Mesenchymal stem cell (in vitro differentiated cells and primary cell): ENCODE data around the gene TRIP6.

Source experiments
- DNase-seq: peaks from one replicate; pipeline ENCODE4 v3.0.0-alpha.2; 2013
- H2AFZ ChIP-seq: one replicate; pipeline ENCODE4 v1.6.1; 2013; ENCODE audit warnings: low read depth, mild to moderate bottlenecking, control low read depth, inconsistent platforms, low read length, moderate library complexity
- H2AK5ac ChIP-seq: 2 replicates; pipeline ENCODE4 v1.6.1; 2013; ENCODE audit warnings: low read length, moderate library complexity, mild to moderate bottlenecking, inconsistent platforms; ENCODE audit not compliant: severe bottlenecking
- H2BK120ac ChIP-seq: one replicate; pipeline ENCODE4 v1.6.1; 2013; ENCODE audit warnings: low read depth, mild to moderate bottlenecking, inconsistent platforms, low read length, moderate library complexity
- H2BK12ac ChIP-seq, 2 experiments: one replicate each; pipeline ENCODE4 v1.6.1; 2013; ENCODE audit warnings: inconsistent platforms in 2 of 2, low read length in 2 of 2, mild to moderate bottlenecking in 2 of 2, moderate library complexity in 2 of 2, control low read depth in 1 of 2
- H2BK15ac ChIP-seq: one replicate; pipeline ENCODE4 v1.6.1; 2013; ENCODE audit warnings: mild to moderate bottlenecking, low read depth, inconsistent platforms; ENCODE audit not compliant: poor library complexity, severe bottlenecking
- H2BK5ac ChIP-seq: 2 replicates; pipeline ENCODE4 v1.6.1; 2013; ENCODE audit warnings: low read depth, mild to moderate bottlenecking, low read length, control low read depth, inconsistent platforms; ENCODE audit not compliant: poor library complexity, severe bottlenecking
- H3K14ac ChIP-seq, 2 experiments: one replicate each; pipeline ENCODE4 v1.6.1; 2013; ENCODE audit warnings: inconsistent platforms in 2 of 2, low read length in 2 of 2, control low read depth in 1 of 2, mild to moderate bottlenecking in 1 of 2, moderate library complexity in 1 of 2
- H3K18ac ChIP-seq, 2 experiments: one replicate each; pipeline ENCODE4 v1.6.1; 2013; ENCODE audit warnings: inconsistent platforms in 2 of 2, low read length in 2 of 2, control low read depth in 1 of 2, low read depth in 1 of 2, mild to moderate bottlenecking in 1 of 2
- H3K23ac ChIP-seq, 2 experiments: one replicate each; pipeline ENCODE4 v1.6.1; 2013; ENCODE audit warnings: inconsistent platforms in 2 of 2, low read length in 2 of 2, mild to moderate bottlenecking in 2 of 2, moderate library complexity in 2 of 2, control low read depth in 1 of 2
- H3K27ac ChIP-seq: 2 replicates; pipeline ENCODE4 v1.5.1; 2013; ENCODE audit warnings: mild to moderate bottlenecking, moderate library complexity, low read length, control low read depth, inconsistent platforms; ENCODE audit not compliant: poor library complexity, severe bottlenecking
- H3K27me3 ChIP-seq, 2 experiments: 2 replicates each; pipeline versions ENCODE4 v1.6.1 to v1.7.0; 2013; ENCODE audit warnings: low read length in 2 of 2, mild to moderate bottlenecking in 2 of 2, moderate library complexity in 2 of 2, control low read depth in 1 of 2, inconsistent platforms in 1 of 2; ENCODE audit not compliant: control insufficient read depth in 1 of 2, insufficient read depth in 1 of 2
- H3K36me3 ChIP-seq, 2 experiments: 2 replicates each; pipeline versions ENCODE4 v1.6.1 to v1.7.0; 2013; ENCODE audit warnings: low read length in 2 of 2, control low read depth in 1 of 2, inconsistent platforms in 1 of 2, low read depth in 1 of 2, mild to moderate bottlenecking in 1 of 2; ENCODE audit not compliant: insufficient read depth in 2 of 2, control insufficient read depth in 1 of 2
- H3K4ac ChIP-seq, 2 experiments: one replicate each; pipeline ENCODE4 v1.6.1; 2013; ENCODE audit warnings: inconsistent platforms in 2 of 2, low read length in 2 of 2, mild to moderate bottlenecking in 2 of 2, moderate library complexity in 2 of 2, control low read depth in 1 of 2, low read depth in 1 of 2
- H3K4me1 ChIP-seq: 2 replicates; pipeline ENCODE4 v1.6.1; 2013; ENCODE audit warnings: low read depth, low read length, control low read depth; ENCODE audit not compliant: control insufficient read depth, insufficient read depth
- H3K4me2 ChIP-seq: 2 replicates; pipeline ENCODE4 v1.6.1; 2013; ENCODE audit warnings: low read length, mild to moderate bottlenecking, inconsistent platforms; ENCODE audit not compliant: poor library complexity, severe bottlenecking
- H3K4me3 ChIP-seq, 2 experiments: 2 replicates each; pipeline versions ENCODE4 v1.5.1 to v1.7.0; 2013; ENCODE audit warnings: low read length in 2 of 2, mild to moderate bottlenecking in 2 of 2, control low read depth in 1 of 2, low read depth in 1 of 2; ENCODE audit not compliant: insufficient read depth in 1 of 2
- H3K79me1 ChIP-seq: replicated peaks from 2 replicates; pipeline ENCODE4 v1.6.1; 2013; ENCODE audit warnings: mild to moderate bottlenecking, control low read depth, low read length, inconsistent platforms; ENCODE audit not compliant: poor library complexity, severe bottlenecking
- H3K9ac ChIP-seq: 2 replicates; pipeline ENCODE4 v1.7.0; 2013; ENCODE audit warnings: mild to moderate bottlenecking, low read length, moderate library complexity
- H3K9me3 ChIP-seq: 2 replicates; pipeline ENCODE4 v1.7.0; 2013; ENCODE audit warnings: mild to moderate bottlenecking, low read length; ENCODE audit not compliant: control insufficient read depth
- H4K8ac ChIP-seq: one replicate; pipeline ENCODE4 v1.6.1; 2013; ENCODE audit warnings: inconsistent platforms, mild to moderate bottlenecking, low read length, moderate library complexity
- H4K91ac ChIP-seq: one replicate; pipeline ENCODE4 v1.6.1; 2013; ENCODE audit warnings: mild to moderate bottlenecking, low read length, inconsistent platforms
- WGBS: methylation state at CpG from one replicate; pipeline ENCODE4 v1.1.7; 2013; ENCODE audit warnings: mixed read lengths; 5-methylcytosine and 5-hydroxymethylcytosine counted together

Gene TRIP6

GRCh38 chr7:100900978-100901377 lies 33.8 kb downstream of the TRIP6 start:
- Histone ChIP-seq H3K27me3 (peaks cover 39 to 44% of the 10 kb centered on the region in 2 experiments), H3K4ac (no peak overlapping the region), H2AFZ (no peak overlapping the region), H4K91ac (no peak overlapping the region), H3K9me3 (no peaks in the 10 kb centered on the region), H2BK120ac (no peak overlapping the region), H3K14ac (no peak overlapping the region), H3K4me1 (peaks cover 13% of the 10 kb centered on the region), H2BK15ac (no peak overlapping the region), H3K4me2 (no peak overlapping the region), H2BK5ac (no peak overlapping the region), H3K23ac (no peak overlapping the region), H3K18ac (no peak overlapping the region), H3K9ac (no peak overlapping the region), H2AK5ac (no peak overlapping the region), H3K79me1 (no peaks in the 10 kb centered on the region), H3K36me3 (no peaks in the 10 kb centered on the region), H4K8ac (no peak overlapping the region), H3K27ac (no peak overlapping the region), H2BK12ac (no peak overlapping the region), H3K4me3 (no peak overlapping the region)
- 100% methylated on average over 1 of the region's 2 CpGs for WGBS
- no peak for DNase-seq

DNA sequence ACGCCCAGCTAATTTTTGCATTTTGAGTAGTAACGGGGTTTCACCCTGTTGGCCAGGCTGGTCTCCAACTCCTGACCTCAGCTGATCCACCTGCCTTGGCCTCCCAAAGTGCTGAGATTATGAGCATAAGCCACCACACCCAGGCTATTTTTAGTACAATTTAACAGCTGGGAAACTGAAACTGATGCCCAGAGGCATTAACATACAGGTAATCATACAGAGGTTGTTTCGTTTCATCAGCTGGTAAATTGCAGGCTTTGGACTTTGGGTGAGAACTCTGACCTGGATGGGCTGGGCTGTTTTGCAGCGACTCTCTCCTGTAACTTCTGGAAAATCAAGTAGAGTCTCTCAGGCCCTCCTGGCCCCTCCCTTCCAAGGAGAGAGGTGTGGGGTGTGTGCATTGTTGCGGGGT lies 34.7 kb downstream of the TRIP6 start:
- Histone ChIP-seq H2AFZ (no peak overlapping the region), H3K4ac (no peak overlapping the region), H3K27ac (no peak overlapping the region), H2AK5ac (no peak overlapping the region), H3K9ac (no peak overlapping the region), H4K91ac (no peak overlapping the region), H3K79me1 (no peaks in the 10 kb centered on the region), H3K18ac (no peak overlapping the region), H3K36me3 (no peaks in the 10 kb centered on the region), H3K14ac (no peak overlapping the region), H3K4me2 (no peak overlapping the region), H3K4me1 (peaks cover 3% of the 10 kb centered on the region), H3K27me3 (peaks cover 32 to 36% of the 10 kb centered on the region in 2 experiments), H3K4me3 (no peak overlapping the region), H3K9me3 (peaks cover 5% of the 10 kb centered on the region), H2BK15ac (no peak overlapping the region), H2BK120ac (no peak overlapping the region), H2BK5ac (no peak overlapping the region), H4K8ac (no peak overlapping the region), H2BK12ac (no peak overlapping the region), H3K23ac (no peak overlapping the region)
- DNase-seq = no peak
- WGBS = 79% methylated on average over 3 of the region's 5 CpGs

GRCh38 chr7:100902638-100903037 lies 35.5 kb downstream of the TRIP6 start:
- no peak overlapping the region for H2AFZ ChIP-seq
- WGBS = 92% methylated on average over 6 of the region's 7 CpGs
- no peaks in the 10 kb centered on the region for H3K36me3 ChIP-seq
- no peak overlapping the region for H3K23ac ChIP-seq
- H2BK5ac ChIP-seq = no peak overlapping the region
- no peak overlapping the region for H3K9ac ChIP-seq
- no peaks in the 10 kb centered on the region for H3K4me1 ChIP-seq
- no peak overlapping the region for H2AK5ac ChIP-seq
- no peak overlapping the region for H3K18ac ChIP-seq
- H2BK120ac ChIP-seq = no peak overlapping the region
- H3K14ac ChIP-seq = no peak overlapping the region
- H4K8ac ChIP-seq = no peak overlapping the region
- no peaks in the 10 kb centered on the region for H3K79me1 ChIP-seq
- peaks cover 27 to 30% of the 10 kb centered on the region in 2 experiments for H3K27me3 ChIP-seq
- peaks cover 5% of the 10 kb centered on the region for H3K9me3 ChIP-seq
- DNase-seq = no peak
- H2BK12ac ChIP-seq = no peak overlapping the region
- no peak overlapping the region for H3K4ac ChIP-seq
- H3K4me2 ChIP-seq = no peak overlapping the region
- no peak overlapping the region for H2BK15ac ChIP-seq
- no peak overlapping the region for H4K91ac ChIP-seq
- no peak overlapping the region for H3K27ac ChIP-seq
- no peak overlapping the region for H3K4me3 ChIP-seq

DNA sequence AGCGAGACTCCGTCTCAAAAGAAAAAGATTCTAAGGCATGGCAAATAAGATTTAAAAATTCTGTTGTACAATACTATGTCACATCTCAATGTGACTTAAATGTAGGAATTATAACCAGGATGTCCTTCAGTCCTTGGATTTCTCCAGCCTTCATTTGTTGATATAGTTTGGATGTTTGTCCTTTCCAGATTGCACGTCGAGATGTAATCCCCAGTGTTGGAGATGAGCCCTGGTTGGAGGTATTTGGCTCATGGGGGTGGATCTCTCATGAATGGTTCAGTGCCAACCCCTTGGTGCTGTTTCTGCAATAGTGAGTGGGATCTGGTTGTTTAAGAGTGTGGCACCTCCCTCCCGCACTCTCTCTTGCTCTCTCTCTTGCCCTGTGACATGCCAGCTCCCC lies 41.3 kb downstream of the TRIP6 start:
- Histone ChIP-seq H3K36me3 (no peaks in the 10 kb centered on the region), H2BK12ac (no peak overlapping the region), H2BK15ac (no peak overlapping the region), H3K79me1 (no peaks in the 10 kb centered on the region), H3K4ac (no peak overlapping the region), H3K4me2 (no peak overlapping the region), H3K18ac (no peak overlapping the region), H3K23ac (no peak overlapping the region), H3K27ac (no peak overlapping the region), H3K4me3 (no peak overlapping the region), H2BK120ac (no peak overlapping the region), H2AK5ac (no peak overlapping the region), H3K4me1 (no peaks in the 10 kb centered on the region), H3K14ac (no peak overlapping the region), H3K9ac (no peak overlapping the region), H3K27me3 (peaks cover 0 to 5% of the 10 kb centered on the region in 2 experiments), H4K91ac (no peak overlapping the region), H2BK5ac (no peak overlapping the region), H3K9me3 (peaks cover 5% of the 10 kb centered on the region), H2AFZ (no peak overlapping the region), H4K8ac (no peak overlapping the region)
- WGBS = 93% methylated on average over 3 of the region's 5 CpGs
- DNase-seq = no peak
